ENCODE data around the gene CARD10. TPM values are rescaled to one million over a fixed set of nuclear protein-coding genes. Genes with fewer than 3 reads are reported as not detected.
A peak's percentile ranks its signal among the peaks of the same experiment; 100 is the strongest.

The CARD10 gene
- total and polyA plus RNA-seq, 2 of the 13 experiments (the other 11 are each of a cell fraction or from before 2014, with no cell fraction given) = 35.2 to 55.8 TPM

- TF ChIP-seq ZKSCAN5 (CRISPR knock-in tag; IDR thresholded peaks at IDR 0.05) (no peak), ARID3A (IDR thresholded peaks at IDR 0.05; ENCODE audit: low read depth, low read length) (peak; percentile 21; the same call in 1 of the 2 replicates), AHR (CRISPR knock-in tag; IDR thresholded peaks at IDR 0.05) (no peak), ZNF335 (CRISPR knock-in tag; IDR thresholded peaks at IDR 0.05) (no peak), GATAD1 (CRISPR knock-in tag; IDR thresholded peaks at IDR 0.05) (no peak), NFE2L1 (CRISPR knock-in tag; IDR thresholded peaks at IDR 0.05; ENCODE audit: borderline replicate concordance) (no peak; the same call in 1 of the 2 replicates), FLYWCH1 (CRISPR knock-in tag; IDR thresholded peaks at IDR 0.05) (no peak), ISX (CRISPR knock-in tag; conservative IDR thresholded peaks at IDR 0.05) (no peak), THAP9 (CRISPR knock-in tag; IDR thresholded peaks at IDR 0.05; ENCODE audit: borderline replicate concordance) (no peak; the same call in 1 of the 2 replicates), TEAD3 (CRISPR knock-in tag; optimal IDR thresholded peaks at IDR 0.05; ENCODE audit: borderline replicate concordance) (no peak), TBX3 (IDR thresholded peaks at IDR 0.05; ENCODE audit: borderline replicate concordance) (no peak), GTF3A (CRISPR knock-in tag; conservative IDR thresholded peaks at IDR 0.05) (no peak), RFX3 (CRISPR knock-in tag; IDR thresholded peaks at IDR 0.05) (no peak), ZNF30 (CRISPR knock-in tag; IDR thresholded peaks at IDR 0.05) (no peak), ZBTB49 (CRISPR knock-in tag; IDR thresholded peaks at IDR 0.05; ENCODE audit: borderline replicate concordance) (no peak), SAFB2 (CRISPR knock-in tag; IDR thresholded peaks at IDR 0.05; ENCODE audit: borderline replicate concordance, low read depth) (no peak), ETV6 (CRISPR knock-in tag; conservative IDR thresholded peaks at IDR 0.05) (no peak), NKX3-1 (CRISPR knock-in tag; IDR thresholded peaks at IDR 0.05) (peak; percentile 75), POLR2AphosphoS2 (IDR thresholded peaks at IDR 0.05; ENCODE audit: low read depth, low read length) (no peak), ZNF432 (CRISPR knock-in tag; IDR thresholded peaks at IDR 0.05; ENCODE audit: borderline replicate concordance) (no peak), HCFC1 (IDR thresholded peaks at IDR 0.05; ENCODE audit: low read depth, low read length) (no peak), TERF1 (CRISPR knock-in tag; IDR thresholded peaks at IDR 0.05) (no peak), ZNF282 (IDR thresholded peaks at IDR 0.05; ENCODE audit: partially characterized antibody) (no peak)
Measured at GRCh38 chr22:37502342-37503182, 16.7 kb downstream of the CARD10 start (continued).

Measured in HepG2 (cell line).